Parathyroid adenoma (tissue), 2 donors: Measurements from ENCODE around the gene TNFSF12.

Experiments used
- H2AFZ ChIP-seq: fragments of 300-600 bp; sonication (generic); one replicate; pipeline ENCODE4 v1.7.0; 2017; ENCODE audit warnings: antibody characterized with exemption, mild to moderate bottlenecking
- H3K27ac ChIP-seq: fragments of 300-600 bp; sonication (generic); one replicate; pipeline ENCODE4 v1.7.0; 2017
- H3K27me3 ChIP-seq: fragments of 300-600 bp; sonication (generic); one replicate; pipeline ENCODE4 v1.7.0; 2017; ENCODE audit warnings: low read length; ENCODE audit not compliant: control insufficient read depth, insufficient read depth
- H3K36me3 ChIP-seq: fragments of 300-600 bp; sonication (generic); one replicate; pipeline ENCODE4 v1.7.0; 2017; ENCODE audit warnings: low read length; ENCODE audit not compliant: control insufficient read depth, insufficient read depth
- H3K4me1 ChIP-seq: fragments of 300-600 bp; sonication (generic); one replicate; pipeline ENCODE4 v1.7.0; 2017; ENCODE audit warnings: control low read depth
- H3K4me2 ChIP-seq: fragments of 300-600 bp; sonication (generic); one replicate; pipeline ENCODE4 v1.7.0; 2017; ENCODE audit warnings: low read length
- H3K4me3 ChIP-seq: fragments of 300-600 bp; sonication (generic); one replicate; pipeline ENCODE4 v1.7.0; 2017; ENCODE audit warnings: low read depth, low read length
- H3K79me2 ChIP-seq: fragments of 300-600 bp; sonication (generic); one replicate; pipeline ENCODE4 v1.7.0; 2017; ENCODE audit warnings: control low read depth
- H3K9ac ChIP-seq: fragments of 300-600 bp; sonication (generic); one replicate; pipeline ENCODE4 v1.7.0; 2017; ENCODE audit warnings: mild to moderate bottlenecking
- H3K9me3 ChIP-seq: fragments of 300-600 bp; sonication (generic); one replicate; pipeline ENCODE4 v1.7.0; 2017; ENCODE audit warnings: low read length; ENCODE audit not compliant: control insufficient read depth
- CTCF ChIP-seq: fragments of 300-600 bp; sonication (generic); IDR thresholded peaks from one replicate; pipeline ENCODE4 v1.7.0; 2017; ENCODE audit warnings: antibody characterized with exemption, mild to moderate bottlenecking
- donor health status: primary hyperparathyroidism.

TNFSF12 gene

GRCh38 chr17:7561589-7562207, 12.8 kb downstream of the TNFSF12 start, which contains the start of gene SENP3:
SENP3 (plus strand) TSS chr17:7561919; CDS start chr17:7563077, 1,158 bp downstream.
- Histone ChIP-seq H3K9ac (peak within 1 kb of the TSS; percentile 85), H3K4me3 (peak within 1 kb of the TSS; percentile 87), H3K79me2 (peaks cover 23% of the 10 kb centered on the region), H2AFZ (peak within 1 kb of the TSS; percentile 93), H3K4me2 (peak within 1 kb of the TSS; percentile 99), H3K27ac (peak within 1 kb of the TSS; percentile 96), H3K36me3 (no peaks in the 10 kb centered on the region), H3K4me1 (peaks cover 31% of the 10 kb centered on the region), H3K9me3 (no peaks in the 10 kb centered on the region), H3K27me3 (no peaks in the 10 kb centered on the region)
- peak; percentile 15 for TF ChIP-seq CTCF

- Histone ChIP-seq H3K9me3 (no peaks in the 10 kb centered on the region), H3K4me1 (peaks cover 31% of the 10 kb centered on the region), H3K79me2 (peaks cover 23% of the 10 kb centered on the region), H3K4me2 (peak overlapping the region; percentile 99), H3K9ac (peak overlapping the region; percentile 85), H3K27me3 (no peaks in the 10 kb centered on the region), H2AFZ (peak overlapping the region; percentile 93), H3K36me3 (no peaks in the 10 kb centered on the region), H3K4me3 (peak overlapping the region; percentile 87), H3K27ac (peak overlapping the region; percentile 96)
- no peak for TF ChIP-seq CTCF
Observed at GRCh38 chr17:7562208-7562605, 13.3 kb downstream of the TNFSF12 start.

GRCh38 chr17:7563115-7563869, 14.4 kb downstream of the TNFSF12 start:
- Histone ChIP-seq H3K9me3 (no peaks in the 10 kb centered on the region), H3K79me2 (peaks cover 26% of the 10 kb centered on the region), H3K27me3 (no peaks in the 10 kb centered on the region), H3K4me1 (peaks cover 24% of the 10 kb centered on the region), H3K4me3 (peak overlapping the region; percentile 87), H3K4me2 (peak overlapping the region; percentile 99), H2AFZ (no peak overlapping the region), H3K36me3 (no peaks in the 10 kb centered on the region), H3K27ac (no peak overlapping the region), H3K9ac (no peak overlapping the region)
- TF ChIP-seq CTCF: no peak

- H3K9ac ChIP-seq: no peak overlapping the region
- no peak overlapping the region for H3K4me3 ChIP-seq
- H3K9me3 ChIP-seq: no peaks in the 10 kb centered on the region
- no peaks in the 10 kb centered on the region for H3K36me3 ChIP-seq
- no peak for TF ChIP-seq CTCF
- no peak overlapping the region for H3K27ac ChIP-seq
- H3K79me2 ChIP-seq: peaks cover 17% of the 10 kb centered on the region
- no peak overlapping the region for H2AFZ ChIP-seq
- H3K4me2 ChIP-seq: no peak overlapping the region
- H3K27me3 ChIP-seq: no peaks in the 10 kb centered on the region
- H3K4me1 ChIP-seq: peaks cover 2% of the 10 kb centered on the region
Observed at GRCh38 chr17:7569571-7569970, 20.7 kb downstream of the TNFSF12 start.
